ENCODE data around the gene PIEZO1.
"Not testable (repeated sequence)": the region's sequence is repeated elsewhere in the genome, so short reads cannot be mapped to it uniquely, and the experiment has no call there.

Gene PIEZO1

DNA sequence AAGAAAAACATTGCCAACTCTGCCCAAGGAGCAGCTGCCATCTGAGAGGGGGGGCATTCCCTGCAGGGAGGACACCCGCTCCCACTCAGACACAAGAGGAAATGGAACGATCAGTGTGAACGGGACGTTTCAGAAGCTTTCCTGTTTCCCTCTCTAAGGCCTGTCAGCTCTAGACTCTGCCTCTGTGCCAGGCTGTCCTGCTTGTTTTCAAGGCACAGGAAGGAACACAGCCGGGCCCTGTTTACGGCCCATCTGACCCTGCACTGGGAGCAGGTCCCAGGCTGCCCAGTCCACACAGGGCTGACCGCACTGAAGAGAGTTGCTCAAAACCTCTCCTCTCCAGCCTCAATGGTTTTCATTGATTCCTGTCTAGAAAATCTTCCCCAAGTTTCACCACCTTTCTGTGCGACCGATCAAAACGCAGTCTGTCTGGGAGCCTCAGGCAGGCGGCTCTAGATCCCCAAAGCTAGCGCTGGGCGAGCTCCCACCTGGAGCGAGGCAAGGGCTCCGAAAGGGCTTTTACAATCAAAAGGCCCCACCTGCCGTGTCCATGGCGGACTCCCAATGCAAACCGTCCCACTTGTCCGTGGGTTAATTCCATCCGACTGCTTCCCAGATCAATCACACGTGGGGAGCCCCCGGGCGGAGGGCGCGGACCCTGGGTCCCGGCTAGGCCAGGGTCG, 1.5 kb downstream of the PIEZO1 start:
- DNase-seq (ENCODE audit: low read depth), result no peak

DNA sequence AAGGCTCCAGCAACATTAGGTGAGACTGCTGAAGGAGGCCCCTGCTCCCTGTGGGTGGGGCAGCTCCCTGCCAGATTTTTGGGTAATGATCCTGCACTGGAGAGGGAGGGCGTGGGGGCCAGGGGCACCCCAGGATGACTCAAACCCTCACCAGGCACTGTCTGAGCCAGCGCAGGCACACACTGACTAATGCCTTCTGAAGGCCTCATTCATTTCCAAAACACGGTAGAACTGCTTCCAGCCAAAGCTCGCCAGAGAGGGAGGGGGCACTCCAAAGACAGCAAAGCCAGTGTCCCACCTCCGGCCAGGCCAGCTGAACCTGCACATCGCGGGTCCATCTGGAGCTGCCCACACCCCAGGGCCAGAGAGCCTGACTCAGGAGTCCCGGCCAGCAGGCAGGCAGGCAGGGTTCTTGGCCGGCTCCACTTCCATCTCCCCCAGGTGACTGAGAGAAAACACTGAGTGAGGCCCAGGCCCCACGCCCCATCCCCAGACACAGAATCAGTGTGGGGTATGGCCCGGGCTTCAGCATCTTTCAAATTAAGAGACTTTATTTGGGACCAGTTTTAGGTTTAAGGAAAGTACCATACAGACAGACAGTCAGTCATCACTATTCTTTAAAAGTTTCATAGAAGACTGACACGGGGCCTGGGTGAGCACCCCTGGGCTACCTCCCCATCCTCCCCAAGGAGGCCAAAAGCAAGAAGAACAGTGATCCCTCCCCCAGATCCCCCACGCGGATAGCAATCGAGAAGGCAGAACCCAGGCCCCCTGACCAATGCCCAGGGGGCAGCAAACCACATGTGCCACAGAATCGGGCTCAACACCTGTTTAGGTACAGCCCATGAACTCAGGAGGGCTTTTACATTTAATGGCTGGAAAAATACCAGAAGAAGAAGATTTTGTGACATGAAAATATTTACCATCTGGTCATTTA, 2.3 kb downstream of the PIEZO1 start:
- DNase-seq (ENCODE audit: low read depth), result no peak

GRCh38 chr16:88781140-88782077, 3.6 kb downstream of the PIEZO1 start:
- DNase-seq (ENCODE audit: low read depth), result no peak

DNA sequence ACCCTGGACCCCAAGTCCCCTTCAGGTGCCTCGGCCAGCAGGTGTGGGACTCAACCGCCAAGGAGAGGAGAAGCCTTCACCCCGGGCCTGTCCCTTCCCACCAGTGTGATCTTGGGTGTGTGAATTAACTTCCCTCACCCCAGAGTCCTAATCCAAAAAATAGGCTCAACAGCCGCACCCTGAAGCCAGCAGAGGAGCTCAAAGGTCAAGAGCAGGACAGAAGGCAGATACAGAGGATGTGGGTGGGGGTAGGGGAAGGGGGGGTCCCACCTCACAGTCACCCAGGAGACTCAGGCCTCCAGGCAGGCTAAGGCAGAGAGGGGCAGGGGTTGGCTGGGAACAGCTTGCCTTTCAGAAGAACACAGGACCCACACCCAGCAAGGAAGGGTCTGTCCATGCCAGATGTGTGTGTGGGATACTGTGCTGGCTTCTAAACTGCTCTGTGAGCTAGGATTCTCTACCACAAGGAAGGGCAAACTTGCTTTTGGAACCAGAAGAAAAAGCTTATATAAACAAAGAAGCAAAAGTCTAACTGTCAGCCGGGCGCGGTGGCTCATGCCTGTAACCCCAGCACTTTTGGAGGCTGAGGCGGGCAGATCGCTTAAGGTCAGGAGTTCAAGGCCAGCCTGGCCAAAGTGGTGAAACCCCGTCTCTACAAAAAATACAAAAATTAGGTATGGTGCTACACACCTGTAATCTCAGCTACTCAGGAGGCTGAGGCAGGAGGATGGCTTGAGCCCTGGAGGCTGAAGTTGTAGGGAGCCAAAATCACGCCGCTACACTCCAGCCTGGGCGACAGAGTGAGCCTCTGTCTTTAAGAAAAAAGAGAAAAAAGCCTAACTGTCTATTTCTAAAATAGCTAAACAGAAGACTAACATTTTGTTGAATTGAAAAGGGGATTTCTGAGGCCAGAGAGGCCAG, 4.6 kb downstream of the PIEZO1 start:
- DNase-seq (ENCODE audit: low read depth), result no peak

- DNase-seq (ENCODE audit: low read depth), result no peak
Observed at GRCh38 chr16:88779406-88780141, 5.4 kb downstream of the PIEZO1 start.

- no peak for DNase-seq (ENCODE audit: low read depth)
Observed at GRCh38 chr16:88778541-88779065, 6.4 kb downstream of the PIEZO1 start.

DNA sequence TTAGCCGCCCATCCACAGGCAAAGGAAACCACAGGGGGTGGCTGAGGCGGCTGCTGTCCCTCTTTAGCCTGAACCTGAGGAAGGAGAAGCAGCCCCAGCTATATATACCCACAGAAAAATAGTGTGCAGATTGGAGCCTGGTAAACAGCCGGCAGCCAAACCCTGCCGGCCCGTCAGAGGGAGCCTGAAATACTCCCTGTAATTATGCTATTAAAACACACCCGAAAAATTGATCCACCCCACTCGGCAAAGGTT, 6.8 kb downstream of the PIEZO1 start:
- DNase-seq (ENCODE audit: low read depth), result no peak

DNA sequence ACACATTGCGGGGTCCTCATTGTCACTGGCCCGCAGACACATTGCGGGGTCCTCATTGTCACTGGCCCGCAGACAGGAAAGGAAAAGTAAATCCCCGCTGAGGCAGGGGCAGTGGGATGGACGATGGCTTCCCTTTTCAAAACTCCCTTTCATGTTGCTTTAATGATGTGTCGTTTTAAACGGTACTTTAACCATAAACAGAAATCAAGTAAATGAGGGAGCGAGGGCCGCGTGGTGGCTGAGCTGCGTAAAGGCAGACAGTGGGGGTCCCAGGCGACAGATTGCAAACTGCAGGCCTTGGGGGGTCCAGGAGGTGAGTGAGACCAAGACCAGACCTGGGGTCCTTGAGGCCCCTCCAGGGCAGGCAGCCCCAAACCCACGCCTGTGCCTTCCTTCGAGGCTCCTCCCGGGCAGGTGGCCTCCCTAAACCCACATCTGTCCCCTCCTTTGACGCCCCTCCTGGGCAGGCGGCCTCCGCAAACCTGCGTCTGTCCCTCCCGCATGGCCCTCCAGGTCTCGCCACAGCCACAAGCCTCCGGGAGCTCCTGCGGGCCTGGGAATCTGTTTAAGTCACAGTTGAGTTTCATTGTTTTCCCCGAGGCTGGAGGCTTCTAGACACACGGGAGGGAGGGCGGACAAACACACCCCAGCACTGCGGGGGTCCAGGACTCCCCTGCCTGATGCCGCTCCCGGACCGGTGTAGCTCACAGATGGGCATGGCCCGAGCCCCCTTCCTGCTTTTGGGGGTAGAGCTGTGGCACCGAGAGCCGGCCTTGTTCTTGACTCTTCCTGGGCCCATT, 7.3 kb downstream of the PIEZO1 start:
- no peak for DNase-seq (ENCODE audit: low read depth)

DNA sequence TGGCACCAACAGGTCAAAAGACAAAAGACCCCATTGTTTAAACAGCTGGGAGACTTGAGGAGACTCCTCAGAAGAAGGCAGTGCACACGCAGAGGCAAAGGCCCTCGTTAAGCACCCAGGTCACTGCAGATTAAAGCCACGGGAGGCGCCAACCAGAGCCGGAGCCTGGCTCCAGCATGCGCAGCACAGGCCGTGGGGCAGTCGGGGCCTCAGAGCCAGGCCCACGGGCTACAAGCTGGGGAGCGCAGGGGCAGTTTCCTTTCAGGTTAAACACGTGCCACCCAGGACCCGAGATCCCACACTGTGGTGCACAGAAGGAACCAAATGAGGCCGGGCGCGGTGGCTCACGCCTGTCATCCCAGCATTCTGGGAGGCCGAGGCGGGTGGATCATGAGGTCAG, 9.2 kb downstream of the PIEZO1 start:
- no peak for DNase-seq (ENCODE audit: low read depth)

DNA sequence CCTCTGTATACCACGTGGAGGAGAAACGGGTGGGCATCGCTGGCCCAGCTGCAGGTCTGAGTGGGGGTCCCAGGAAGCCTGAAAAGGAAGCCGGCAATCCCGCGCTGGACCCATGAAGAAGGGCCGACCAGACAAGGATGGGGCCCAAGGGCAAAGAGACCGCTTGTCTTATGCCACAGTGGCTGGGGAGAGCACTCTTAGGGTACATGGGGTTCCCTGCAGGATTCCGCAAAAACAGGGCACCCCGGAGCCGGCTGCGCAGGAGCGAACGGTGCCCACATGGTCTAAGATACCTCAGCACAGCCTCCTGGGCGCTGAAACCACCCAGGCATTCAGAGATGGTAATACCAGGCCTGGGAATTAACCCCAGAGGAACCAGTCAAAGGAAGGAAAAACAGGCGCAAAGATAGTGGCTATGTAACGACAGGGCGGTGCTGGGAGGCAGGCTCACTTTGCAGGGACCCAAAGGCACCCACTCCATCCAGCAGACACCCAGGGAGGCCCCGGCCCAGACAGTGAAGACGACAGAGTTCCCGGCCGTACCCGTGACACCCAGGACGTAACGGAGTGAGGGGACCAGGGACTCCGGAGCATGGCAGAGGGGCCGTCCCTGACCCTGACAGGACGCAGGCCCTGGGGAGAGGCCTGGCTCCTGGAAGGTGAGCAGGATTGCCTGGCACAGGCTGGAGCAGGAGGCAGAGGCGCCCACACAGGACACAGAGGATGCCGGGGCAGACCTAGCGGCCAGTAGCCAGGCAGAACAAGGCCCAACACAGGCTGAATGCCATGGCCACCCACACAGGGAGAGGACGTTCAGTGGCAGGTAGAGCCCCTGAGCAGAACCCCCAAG, 10.3 kb downstream of the PIEZO1 start:
- no peak for DNase-seq (ENCODE audit: low read depth)

- DNase-seq (ENCODE audit: low read depth), result no peak
Observed at GRCh38 chr16:88773812-88774291, 11.2 kb downstream of the PIEZO1 start.

- DNase-seq (ENCODE audit: low read depth), result peak; percentile 62
Observed at GRCh38 chr16:88772871-88773811, 11.9 kb downstream of the PIEZO1 start.

DNA sequence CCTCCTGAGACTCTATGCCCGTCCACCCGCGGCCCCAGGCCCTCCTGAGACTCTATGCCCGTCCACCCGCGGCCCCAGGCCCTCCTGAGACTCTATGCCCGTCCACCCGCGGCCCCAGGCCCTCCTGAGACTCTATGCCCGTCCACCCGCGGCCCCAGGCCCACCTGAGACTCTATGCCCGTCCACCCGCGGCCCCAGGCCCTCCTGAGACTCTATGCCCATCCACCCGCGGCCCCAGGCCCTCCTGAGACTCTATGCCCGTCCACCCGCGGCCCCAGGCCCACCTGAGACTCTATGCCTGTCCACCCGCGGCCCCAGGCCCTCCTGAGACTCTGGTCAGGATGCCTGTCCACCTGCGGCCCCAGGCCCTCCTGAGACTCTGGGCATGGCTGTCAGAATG, 13.2 kb downstream of the PIEZO1 start:
- DNase-seq (ENCODE audit: low read depth), result not testable (repeated sequence)

DNA sequence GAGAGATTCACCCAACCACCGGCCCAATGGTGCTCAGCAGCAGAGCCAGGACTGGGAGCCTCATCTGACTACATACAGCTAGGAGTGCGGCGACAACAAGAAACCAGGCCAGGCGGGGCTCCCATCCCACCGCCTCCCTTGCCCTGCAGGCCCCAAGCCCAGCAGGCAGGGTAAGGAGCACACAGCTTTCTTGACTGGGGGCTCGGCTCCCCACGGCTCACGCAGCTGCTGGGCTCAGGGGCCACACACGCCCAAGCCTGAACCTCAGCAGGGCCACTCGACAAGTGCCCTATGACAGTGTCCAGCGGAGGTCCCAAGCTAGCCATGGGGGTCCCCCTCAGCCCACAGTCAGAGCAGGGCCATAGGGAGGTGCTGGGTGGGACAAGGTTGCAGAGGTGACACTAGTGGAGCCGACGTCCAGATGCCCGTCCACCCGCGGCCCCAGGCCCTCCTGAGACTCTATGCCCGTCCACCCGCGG, 13.7 kb downstream of the PIEZO1 start:
- DNase-seq (ENCODE audit: low read depth), result no peak

GRCh38 chr16:88770461-88771293, 14.3 kb downstream of the PIEZO1 start:
- peak; percentile 53 for DNase-seq (ENCODE audit: low read depth)
